GM18526 (cell line): Measurements from ENCODE around the gene FGF14.

Experiments used
- POLR2A ChIP-seq: IDR thresholded peaks from 3 replicates; pipeline ENCODE4 v1.6.1; 2011; ENCODE audit not compliant: insufficient read length; ENCODE audit errors: extremely low read depth

Gene FGF14

GRCh38 chr13:102100234-102100633 is 301.6 kb downstream of the FGF14 start:
- no peak for TF ChIP-seq POLR2A

GRCh38 chr13:102097708-102098107 is 304.1 kb downstream of the FGF14 start:
- no peak for TF ChIP-seq POLR2A

GRCh38 chr13:102091231-102091630 is 310.6 kb downstream of the FGF14 start:
- TF ChIP-seq POLR2A: no peak

GRCh38 chr13:102090532-102090931 is 311.3 kb downstream of the FGF14 start:
- no peak for TF ChIP-seq POLR2A

- no peak for TF ChIP-seq POLR2A
Observed at GRCh38 chr13:102089722-102090121, 312.1 kb downstream of the FGF14 start.

GRCh38 chr13:102089177-102089576 is 312.7 kb downstream of the FGF14 start:
- no peak for TF ChIP-seq POLR2A

GRCh38 chr13:102073251-102073650 is 328.6 kb downstream of the FGF14 start:
- no peak for TF ChIP-seq POLR2A

DNA sequence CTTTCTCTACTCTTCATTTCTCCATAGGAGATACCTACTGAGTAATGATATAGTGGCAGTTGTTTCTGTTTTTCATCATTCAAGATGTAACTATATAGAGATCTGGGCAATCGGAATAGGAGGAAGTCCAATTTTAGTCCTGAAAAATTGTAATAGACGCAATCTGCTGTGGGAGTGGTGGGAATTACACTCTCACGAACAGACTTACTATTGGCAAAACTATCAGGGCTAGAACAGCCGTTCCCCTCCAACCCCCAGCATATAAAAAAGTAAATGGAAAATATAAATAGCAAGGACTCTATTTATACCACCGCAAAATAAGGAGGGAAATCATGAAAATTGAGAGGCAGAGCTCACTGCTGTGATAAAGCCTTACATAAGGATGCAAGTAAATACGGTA is 330.1 kb downstream of the FGF14 start:
- no peak for TF ChIP-seq POLR2A

DNA sequence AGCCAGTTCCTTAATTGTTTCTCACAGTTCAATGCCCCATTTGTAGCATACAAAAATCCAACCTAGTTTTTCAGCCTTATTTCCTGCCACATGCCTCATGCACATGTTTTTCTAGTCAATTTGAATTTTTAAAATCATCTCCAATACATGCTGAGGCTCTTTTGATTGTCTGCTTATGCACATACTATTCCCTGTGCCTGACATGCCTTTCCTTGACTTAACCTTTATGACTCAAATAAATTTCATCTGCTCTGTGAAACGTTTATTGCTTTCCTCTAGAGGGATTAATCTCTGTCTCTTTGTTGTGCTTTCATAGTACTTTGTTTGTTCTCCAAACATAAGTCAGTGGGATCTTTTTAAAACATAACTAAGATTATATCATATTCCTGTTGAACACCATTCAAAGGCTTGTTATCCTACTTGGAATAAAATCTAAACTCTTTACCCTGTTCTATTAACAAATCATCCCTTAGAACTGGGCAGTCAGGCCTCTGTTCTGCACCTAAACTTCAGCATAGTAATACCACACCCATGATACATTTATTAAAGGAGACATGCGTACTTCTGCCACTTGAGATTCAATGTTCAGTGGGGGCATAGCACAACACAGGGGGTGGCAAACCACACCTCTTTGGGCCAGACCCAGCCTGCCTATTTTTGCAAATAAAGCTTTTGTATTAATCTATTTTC is 346.6 kb downstream of the FGF14 start:
- TF ChIP-seq POLR2A: no peak

- no peak for TF ChIP-seq POLR2A
Observed at GRCh38 chr13:102049853-102050252, 352.0 kb downstream of the FGF14 start.

DNA sequence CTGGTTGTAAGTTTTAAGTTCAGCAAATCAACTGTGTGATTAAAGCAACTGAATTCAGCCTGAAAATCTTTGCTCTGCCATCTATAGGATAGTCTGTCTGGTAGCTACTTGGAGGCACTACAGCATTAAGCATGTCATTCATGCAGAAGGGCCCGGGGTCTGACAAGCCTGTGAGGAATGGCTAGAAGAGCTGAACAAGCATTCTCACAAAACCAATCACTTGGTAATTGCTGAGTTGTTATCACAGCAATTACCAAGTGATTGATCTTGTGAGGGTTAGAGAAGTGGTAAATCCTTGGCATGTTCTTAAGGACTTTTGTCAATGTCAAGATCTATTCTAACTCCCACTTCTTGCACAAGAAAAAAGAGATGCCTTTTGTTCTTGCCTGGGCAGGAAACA is 356.1 kb downstream of the FGF14 start:
- no peak for TF ChIP-seq POLR2A

GRCh38 chr13:102042746-102043145 is 359.1 kb downstream of the FGF14 start:
- TF ChIP-seq POLR2A: no peak

GRCh38 chr13:102041544-102041943 is 360.3 kb downstream of the FGF14 start:
- TF ChIP-seq POLR2A: no peak

- no peak for TF ChIP-seq POLR2A
Observed at GRCh38 chr13:102040812-102041211, 361.0 kb downstream of the FGF14 start.

DNA sequence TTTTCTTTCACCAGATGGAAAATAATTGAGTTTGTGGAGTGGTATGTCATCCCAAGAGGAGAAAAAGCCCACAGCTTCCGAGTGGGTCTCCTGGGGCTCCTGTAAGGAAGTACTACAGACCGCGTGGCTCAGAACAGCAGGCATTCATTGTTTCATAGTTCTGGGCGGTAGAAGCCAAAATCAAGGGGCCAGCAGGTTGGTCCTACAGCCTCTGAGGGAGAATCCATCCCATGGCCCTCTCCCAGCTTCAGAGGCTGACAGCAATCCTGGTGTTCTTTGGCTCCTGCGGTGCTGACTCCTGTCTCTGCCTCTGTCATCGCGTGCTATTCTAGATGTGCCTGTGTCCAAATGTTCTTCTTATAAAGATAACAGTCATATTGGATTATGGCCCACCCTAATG is 362.6 kb downstream of the FGF14 start:
- no peak for TF ChIP-seq POLR2A

DNA sequence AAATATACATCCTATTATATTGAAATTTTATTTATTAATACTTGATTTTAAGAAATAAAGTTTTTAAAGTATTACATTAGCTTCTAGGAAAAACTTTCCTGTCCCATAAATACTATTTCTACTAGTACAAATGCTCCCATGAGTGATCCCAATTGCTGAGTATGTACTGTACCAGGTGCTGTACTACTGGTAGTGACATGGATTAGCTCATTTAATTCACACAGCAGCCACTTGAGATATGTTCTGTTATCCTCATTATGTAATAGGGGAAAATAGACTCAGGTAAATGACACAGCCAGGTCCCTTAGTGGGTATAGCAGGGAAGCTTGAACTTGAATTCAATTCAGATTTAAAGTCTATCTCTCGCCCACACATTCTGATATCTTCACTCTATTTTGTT is 363.1 kb downstream of the FGF14 start:
- no peak for TF ChIP-seq POLR2A

DNA sequence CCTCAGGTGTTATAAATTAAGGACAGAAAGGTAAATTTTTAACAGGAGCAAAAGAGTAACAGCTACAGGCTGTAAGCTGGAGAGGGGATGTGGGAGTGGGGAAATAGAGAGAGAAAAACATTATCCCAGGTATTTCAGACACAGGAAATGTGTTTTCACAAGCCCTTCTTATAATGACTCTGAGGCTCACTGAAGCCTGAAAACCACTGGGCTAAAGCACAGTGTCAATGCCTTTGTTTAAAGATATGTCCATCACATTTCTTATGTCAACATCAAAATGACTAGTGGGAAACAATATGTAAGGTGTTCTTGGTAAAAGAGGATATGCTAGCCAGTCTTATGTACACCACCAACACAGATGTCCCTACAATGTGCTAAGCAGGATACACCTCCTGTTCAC is 365.9 kb downstream of the FGF14 start:
- TF ChIP-seq POLR2A: no peak
